GM23338 (cell line): ENCODE measurements around the gene MIAT. TPM values are rescaled to one million over a fixed set of nuclear protein-coding genes. Genes with fewer than 3 reads are reported as not detected.

Experiments used
- ATAC-seq: fragments of 200-7000 bp; cut with Tn5 transposase; 3 replicates; pipeline ENCODE4 v1.9.1; 2020
- DNase-seq: peaks from one replicate; pipeline ENCODE4 v3.0.0-alpha.2; 2015; ENCODE audit warnings: low spot score
- H2AFZ ChIP-seq: fragments of 200-600 bp; sonication (generic); 2 replicates; pipeline ENCODE4 v1.8.0; 2016; ENCODE audit warnings: antibody characterized with exemption, mild to moderate bottlenecking, moderate library complexity
- H3F3A ChIP-seq: fragments of 200-600 bp; sonication (generic); replicated peaks from 2 replicates; pipeline ENCODE4 v1.8.0; 2017; ENCODE audit warnings: antibody characterized with exemption, mixed run types, low read depth
- H3K27ac ChIP-seq: fragments of 200-600 bp; sonication (generic); 2 replicates; pipeline ENCODE4 v1.6.1; 2016; ENCODE audit warnings: low read depth
- H3K27me3 ChIP-seq: fragments of 200-600 bp; sonication (generic); 2 replicates; pipeline ENCODE4 v1.8.0; 2016; ENCODE audit warnings: mild to moderate bottlenecking, mixed run types, moderate library complexity; ENCODE audit not compliant: insufficient read depth
- H3K36me3 ChIP-seq: fragments of 200-600 bp; sonication (generic); 2 replicates; pipeline ENCODE4 v1.8.0; 2016; ENCODE audit warnings: mild to moderate bottlenecking; ENCODE audit not compliant: insufficient read depth
- H3K4me1 ChIP-seq: fragments of 200-600 bp; sonication (generic); 2 replicates; pipeline ENCODE4 v1.8.0; 2016; ENCODE audit warnings: mild to moderate bottlenecking, moderate library complexity; ENCODE audit not compliant: insufficient read depth
- H3K4me2 ChIP-seq: fragments of 200-600 bp; sonication (generic); 2 replicates; pipeline ENCODE4 v1.7.1; 2017; ENCODE audit warnings: mixed run types
- H3K4me3 ChIP-seq: fragments of 200-600 bp; sonication (generic); 2 replicates; pipeline ENCODE4 v1.6.1; 2016; ENCODE audit warnings: mixed run types
- H3K79me2 ChIP-seq: fragments of 200-600 bp; sonication (generic); replicated peaks from 2 replicates; pipeline ENCODE4 v1.8.0; 2017; ENCODE audit warnings: mild to moderate bottlenecking; ENCODE audit not compliant: insufficient read depth
- H3K9me2 ChIP-seq: fragments of 200-600 bp; sonication (generic); 2 replicates; pipeline ENCODE4 v1.8.0; 2017; ENCODE audit not compliant: insufficient read depth
- H4K20me1 ChIP-seq: fragments of 200-600 bp; sonication (generic); replicated peaks from 2 replicates; pipeline ENCODE4 v1.8.0; 2017; ENCODE audit warnings: mild to moderate bottlenecking; ENCODE audit not compliant: insufficient read depth
- H3K27ac Mint-ChIP-seq: 2 replicates; pipeline ENCODE4 v1.8.0; 2020; ENCODE audit warnings: inconsistent platforms, mild to moderate bottlenecking, moderate library complexity, mixed read lengths
- H3K27me3 Mint-ChIP-seq: 3 replicates; pipeline ENCODE4 v1.8.0; 2022; ENCODE audit warnings: low read depth, mild to moderate bottlenecking, moderate library complexity, mixed read lengths, inconsistent platforms; ENCODE audit not compliant: insufficient read depth, poor library complexity
- H3K36me3 Mint-ChIP-seq: 3 replicates; pipeline ENCODE4 v1.8.0; 2021; ENCODE audit warnings: low read depth, mild to moderate bottlenecking, inconsistent platforms, moderate library complexity, mixed read lengths
- H3K4me1 Mint-ChIP-seq: 3 replicates; pipeline ENCODE4 v1.8.0; 2020; ENCODE audit warnings: mild to moderate bottlenecking, inconsistent platforms, mixed read lengths
- H3K4me3 Mint-ChIP-seq: 3 replicates; pipeline ENCODE4 v1.8.0; 2021; ENCODE audit warnings: moderate library complexity, mild to moderate bottlenecking, inconsistent platforms, mixed read lengths
- H3K9me3 Mint-ChIP-seq: 3 replicates; pipeline ENCODE4 v1.8.0; 2020; ENCODE audit warnings: moderate library complexity, mild to moderate bottlenecking, inconsistent platforms, mixed read lengths
- CREB1 ChIP-seq: fragments of 250-450 bp; sonication (Bioruptor Pico); IDR thresholded peaks from 2 replicates; pipeline ENCODE4 v1.5.0; 2020; ENCODE audit warnings: low read depth, mild to moderate bottlenecking, moderate library complexity
- EZH2 ChIP-seq: fragments of 200-600 bp; sonication (generic); IDR thresholded peaks from one replicate; pipeline ENCODE4 v1.8.0; 2017; ENCODE audit warnings: antibody characterized with exemption, mild to moderate bottlenecking, low read depth; ENCODE audit not compliant: unreplicated experiment
- polyA plus RNA-seq: library from polyadenylated mRNA; unstranded; fragments of >200 nt; fragmentation: Nextera tagmentation; extraction: Ambion mirVana; gene quantifications from 2 replicates; pipeline ENCODE4 v1.2.1, GENCODE V29; 2016
- total RNA-seq: library from RNA; depleted of rRNA; stranded (reverse); fragments of >200 nt; shearing (Covaris generic); gene quantifications from 2 replicates; pipeline ENCODE4 v1.2.3, GENCODE V29; 2014
- TF ChIP-seq, protein P1 (sequence below): IDR thresholded peaks from one replicate; pipeline ENCODE4 v1.6.1; 2018; ENCODE audit warnings: antibody characterized with exemption; ENCODE audit not compliant: unreplicated experiment
- TF ChIP-seq, protein P2 (sequence below): IDR thresholded peaks from 2 replicates; pipeline ENCODE4 v1.6.1; 2016; ENCODE audit warnings: antibody characterized with exemption
- TF ChIP-seq, protein P3 (sequence below), 2 experiments: fragments of 200-600 bp in 1 of 2; sonication (generic) in 1 of 2; conservative IDR thresholded peaks; 2 replicates each; pipeline versions ENCODE4 v1.5.1 to v1.6.1; 2016 to 2017; ENCODE audit warnings: antibody characterized with exemption in 2 of 2, low read depth in 2 of 2, mild to moderate bottlenecking in 2 of 2, moderate library complexity in 1 of 2

MIAT gene
- total and polyA plus RNA-seq, 2 experiments from 2014 or later, result 10.0 to 63.6 TPM

DNA sequence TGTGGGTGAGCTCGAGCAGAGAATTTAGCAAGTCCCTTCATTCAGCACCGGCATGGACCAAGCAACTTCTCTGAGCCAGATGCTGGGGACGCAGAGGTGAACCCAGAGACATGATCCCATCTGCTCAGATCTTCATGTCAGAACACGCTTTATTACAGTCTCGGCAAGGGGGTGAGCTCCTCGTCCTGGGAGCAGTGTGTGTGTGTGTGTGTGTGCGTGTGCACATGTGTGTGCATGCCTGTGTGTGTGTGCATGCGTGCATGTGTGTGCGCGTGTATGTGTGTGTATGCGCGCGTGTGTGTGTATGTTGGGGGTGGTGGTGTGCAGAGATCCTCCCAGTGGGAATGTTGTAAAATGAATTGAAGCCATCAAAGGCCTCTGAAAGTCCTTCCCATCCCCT, 9.8 kb downstream of the MIAT start:
- peaks cover 18% of the 10 kb centered on the region for H3K27me3 Mint-ChIP-seq
- no peaks in the 10 kb centered on the region for H3K27me3 ChIP-seq

DNA sequence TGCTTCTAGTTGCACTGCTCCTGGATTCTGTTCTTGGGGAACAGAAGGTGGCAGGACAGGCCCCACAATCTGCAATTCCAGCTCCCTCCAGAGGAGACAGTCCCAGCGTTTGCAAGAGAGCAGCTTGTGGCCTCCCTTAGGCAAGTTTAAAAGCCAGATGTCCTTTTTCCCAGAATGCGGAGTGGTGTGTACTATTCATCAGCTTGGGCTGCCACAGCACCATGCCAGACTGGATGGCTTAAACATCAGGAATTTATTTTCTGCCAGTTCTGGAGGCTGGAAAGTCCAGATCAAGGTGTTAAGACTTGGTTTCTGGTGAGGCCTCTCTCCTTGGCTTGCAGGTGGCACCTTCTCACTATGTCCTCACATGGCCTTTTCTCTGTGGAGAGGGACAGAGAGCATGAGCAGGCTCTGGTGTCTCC, 11.7 kb downstream of the MIAT start:
- Mint-ChIP-seq H3K27me3 (peaks cover 20% of the 10 kb centered on the region), H3K4me1 (peaks cover 56% of the 10 kb centered on the region), H3K9me3 (no peaks in the 10 kb centered on the region; the same call in 2 of the 3 replicates), H3K36me3 (peaks cover 59% of the 10 kb centered on the region), H3K4me3 (no peak overlapping the region), H3K27ac (peak overlapping the region; percentile 78; the same call in 1 of the 2 replicates)
- H3K9me2 ChIP-seq, result no peaks in the 10 kb centered on the region
- TF ChIP-seq, protein P1, sequence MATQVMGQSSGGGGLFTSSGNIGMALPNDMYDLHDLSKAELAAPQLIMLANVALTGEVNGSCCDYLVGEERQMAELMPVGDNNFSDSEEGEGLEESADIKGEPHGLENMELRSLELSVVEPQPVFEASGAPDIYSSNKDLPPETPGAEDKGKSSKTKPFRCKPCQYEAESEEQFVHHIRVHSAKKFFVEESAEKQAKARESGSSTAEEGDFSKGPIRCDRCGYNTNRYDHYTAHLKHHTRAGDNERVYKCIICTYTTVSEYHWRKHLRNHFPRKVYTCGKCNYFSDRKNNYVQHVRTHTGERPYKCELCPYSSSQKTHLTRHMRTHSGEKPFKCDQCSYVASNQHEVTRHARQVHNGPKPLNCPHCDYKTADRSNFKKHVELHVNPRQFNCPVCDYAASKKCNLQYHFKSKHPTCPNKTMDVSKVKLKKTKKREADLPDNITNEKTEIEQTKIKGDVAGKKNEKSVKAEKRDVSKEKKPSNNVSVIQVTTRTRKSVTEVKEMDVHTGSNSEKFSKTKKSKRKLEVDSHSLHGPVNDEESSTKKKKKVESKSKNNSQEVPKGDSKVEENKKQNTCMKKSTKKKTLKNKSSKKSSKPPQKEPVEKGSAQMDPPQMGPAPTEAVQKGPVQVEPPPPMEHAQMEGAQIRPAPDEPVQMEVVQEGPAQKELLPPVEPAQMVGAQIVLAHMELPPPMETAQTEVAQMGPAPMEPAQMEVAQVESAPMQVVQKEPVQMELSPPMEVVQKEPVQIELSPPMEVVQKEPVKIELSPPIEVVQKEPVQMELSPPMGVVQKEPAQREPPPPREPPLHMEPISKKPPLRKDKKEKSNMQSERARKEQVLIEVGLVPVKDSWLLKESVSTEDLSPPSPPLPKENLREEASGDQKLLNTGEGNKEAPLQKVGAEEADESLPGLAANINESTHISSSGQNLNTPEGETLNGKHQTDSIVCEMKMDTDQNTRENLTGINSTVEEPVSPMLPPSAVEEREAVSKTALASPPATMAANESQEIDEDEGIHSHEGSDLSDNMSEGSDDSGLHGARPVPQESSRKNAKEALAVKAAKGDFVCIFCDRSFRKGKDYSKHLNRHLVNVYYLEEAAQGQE, result no peak
- TF ChIP-seq, protein P2, sequence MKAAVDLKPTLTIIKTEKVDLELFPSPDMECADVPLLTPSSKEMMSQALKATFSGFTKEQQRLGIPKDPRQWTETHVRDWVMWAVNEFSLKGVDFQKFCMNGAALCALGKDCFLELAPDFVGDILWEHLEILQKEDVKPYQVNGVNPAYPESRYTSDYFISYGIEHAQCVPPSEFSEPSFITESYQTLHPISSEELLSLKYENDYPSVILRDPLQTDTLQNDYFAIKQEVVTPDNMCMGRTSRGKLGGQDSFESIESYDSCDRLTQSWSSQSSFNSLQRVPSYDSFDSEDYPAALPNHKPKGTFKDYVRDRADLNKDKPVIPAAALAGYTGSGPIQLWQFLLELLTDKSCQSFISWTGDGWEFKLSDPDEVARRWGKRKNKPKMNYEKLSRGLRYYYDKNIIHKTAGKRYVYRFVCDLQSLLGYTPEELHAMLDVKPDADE, result no peak
- TF ChIP-seq, protein P3, sequence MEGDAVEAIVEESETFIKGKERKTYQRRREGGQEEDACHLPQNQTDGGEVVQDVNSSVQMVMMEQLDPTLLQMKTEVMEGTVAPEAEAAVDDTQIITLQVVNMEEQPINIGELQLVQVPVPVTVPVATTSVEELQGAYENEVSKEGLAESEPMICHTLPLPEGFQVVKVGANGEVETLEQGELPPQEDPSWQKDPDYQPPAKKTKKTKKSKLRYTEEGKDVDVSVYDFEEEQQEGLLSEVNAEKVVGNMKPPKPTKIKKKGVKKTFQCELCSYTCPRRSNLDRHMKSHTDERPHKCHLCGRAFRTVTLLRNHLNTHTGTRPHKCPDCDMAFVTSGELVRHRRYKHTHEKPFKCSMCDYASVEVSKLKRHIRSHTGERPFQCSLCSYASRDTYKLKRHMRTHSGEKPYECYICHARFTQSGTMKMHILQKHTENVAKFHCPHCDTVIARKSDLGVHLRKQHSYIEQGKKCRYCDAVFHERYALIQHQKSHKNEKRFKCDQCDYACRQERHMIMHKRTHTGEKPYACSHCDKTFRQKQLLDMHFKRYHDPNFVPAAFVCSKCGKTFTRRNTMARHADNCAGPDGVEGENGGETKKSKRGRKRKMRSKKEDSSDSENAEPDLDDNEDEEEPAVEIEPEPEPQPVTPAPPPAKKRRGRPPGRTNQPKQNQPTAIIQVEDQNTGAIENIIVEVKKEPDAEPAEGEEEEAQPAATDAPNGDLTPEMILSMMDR (conservative IDR thresholded peaks at IDR 0.05; ENCODE audit: low read depth in 2 of 2), result peak; percentile 54 to 56
- H3K4me1 ChIP-seq, result peaks cover 24% of the 10 kb centered on the region
- H3K27ac ChIP-seq, result peak overlapping the region; percentile 45; the same call in 1 of the 2 replicates
- no peaks in the 10 kb centered on the region for H3K27me3 ChIP-seq
- 0 out of 2 replicates have a peak, but pooled peaks cover 12% of the 10 kb centered on the region for H3K36me3 ChIP-seq
- H3K79me2 ChIP-seq, result peaks cover 3% of the 10 kb centered on the region; the same call in 1 of the 2 replicates
- no peak overlapping the region for H3K4me2 ChIP-seq
- H4K20me1 ChIP-seq, result no peaks in the 10 kb centered on the region; the same call in 1 of the 2 replicates
- H2AFZ ChIP-seq, result no peak overlapping the region
- peak; percentile 26 for ATAC-seq
- peak; percentile 83 for DNase-seq
- H3K4me3 ChIP-seq, result no peak overlapping the region
- peaks cover 56% of the 10 kb centered on the region for H3F3A ChIP-seq

More for the DNA sequence above, 9.8 kb downstream of the MIAT start:
- H3K9me2 ChIP-seq, result no peaks in the 10 kb centered on the region
- H3K4me1 Mint-ChIP-seq, result peaks cover 49% of the 10 kb centered on the region
- H3K4me3 Mint-ChIP-seq, result no peak overlapping the region
- H3K4me2 ChIP-seq, result no peak overlapping the region
- H3K36me3 Mint-ChIP-seq, result peaks cover 78% of the 10 kb centered on the region
- peaks cover 17% of the 10 kb centered on the region for H3K4me1 ChIP-seq
- TF ChIP-seq EZH2 (no peak), CREB1 (CRISPR knock-in tag) (no peak)
- H3K36me3 ChIP-seq, result 0 out of 2 replicates have a peak, but pooled peaks cover 20% of the 10 kb centered on the region
- H3K79me2 ChIP-seq, result peaks cover 15% of the 10 kb centered on the region
- no peak overlapping the region for H3K27ac Mint-ChIP-seq
- DNase-seq, result no peak
- no peak overlapping the region for H2AFZ ChIP-seq
- H3F3A ChIP-seq, result peaks cover 43% of the 10 kb centered on the region
- ATAC-seq, result no peak
- H4K20me1 ChIP-seq, result peaks cover 6% of the 10 kb centered on the region
- no peak overlapping the region for H3K4me3 ChIP-seq
- no peak overlapping the region for H3K27ac ChIP-seq
- no peaks in the 10 kb centered on the region; the same call in 2 of the 3 replicates for H3K9me3 Mint-ChIP-seq
